Activated B cell treated with CpG ODN at 0.5 μM for 24 hours (primary cell): ENCODE measurements around the gene DSG1. TPM values are rescaled to one million over a fixed set of nuclear protein-coding genes. Genes with fewer than 3 reads are reported as not detected.

Source experiments
- ATAC-seq: fragments of 200-7000 bp; cut with Tn5 transposase; one replicate; pipeline ENCODE4 v1.10.0; 2021; ENCODE audit warnings: low read depth, mild to moderate bottlenecking, moderate library complexity
- CTCF ChIA-PET: fragments of 350-600 bp; sonication (Branson Sonifier 250); formaldehyde crosslinking; loops from one replicate; lab custom pipeline; 2021; ENCODE audit warnings: antibody characterized with exemption; lab: Charles Lee
- POLR2A ChIA-PET: fragments of 350-600 bp; sonication (Branson Sonifier 250); formaldehyde crosslinking; loops from one replicate; lab custom pipeline; 2021; ENCODE audit warnings: antibody characterized with exemption; lab: Charles Lee
- DNase-seq: peaks from one replicate; pipeline ENCODE4 v3.0.0; 2022
- H3K27ac Mint-ChIP-seq: one replicate; pipeline ENCODE4 v1.8.0; 2020; ENCODE audit warnings: mixed read lengths
- H3K27me3 Mint-ChIP-seq: one replicate; pipeline ENCODE4 v1.8.0; 2021; ENCODE audit warnings: mixed read lengths
- H3K36me3 Mint-ChIP-seq: one replicate; pipeline ENCODE4 v1.8.0; 2021; ENCODE audit warnings: low read depth, mixed read lengths
- H3K4me1 Mint-ChIP-seq: one replicate; pipeline ENCODE4 v1.8.0; 2021; ENCODE audit warnings: mixed read lengths
- H3K4me3 Mint-ChIP-seq: one replicate; pipeline ENCODE4 v1.8.0; 2020; ENCODE audit warnings: mild to moderate bottlenecking, mixed read lengths
- H3K9me3 Mint-ChIP-seq: one replicate; pipeline ENCODE4 v1.8.0; 2020; ENCODE audit warnings: mixed read lengths
- intact Hi-C: fragments of 100-400 bp; cut with micrococcal nuclease; formaldehyde crosslinking; loops from one replicate; pipeline ENCODE4 v1.15.1; 2024
- total RNA-seq: library from RNA; stranded (reverse); gene quantifications from 2 replicates; pipeline ENCODE4 v1.2.3, GENCODE V29; 2022
- TF ChIP-seq, protein P1 (sequence below): fragments of 200-600 bp; IDR thresholded peaks from one replicate; pipeline ENCODE4 v1.8.0; 2022; ENCODE audit warnings: antibody characterized with exemption, mild to moderate bottlenecking

The DSG1 gene
- total RNA-seq, 1 donor from 2014 or later = not detected

DNA sequence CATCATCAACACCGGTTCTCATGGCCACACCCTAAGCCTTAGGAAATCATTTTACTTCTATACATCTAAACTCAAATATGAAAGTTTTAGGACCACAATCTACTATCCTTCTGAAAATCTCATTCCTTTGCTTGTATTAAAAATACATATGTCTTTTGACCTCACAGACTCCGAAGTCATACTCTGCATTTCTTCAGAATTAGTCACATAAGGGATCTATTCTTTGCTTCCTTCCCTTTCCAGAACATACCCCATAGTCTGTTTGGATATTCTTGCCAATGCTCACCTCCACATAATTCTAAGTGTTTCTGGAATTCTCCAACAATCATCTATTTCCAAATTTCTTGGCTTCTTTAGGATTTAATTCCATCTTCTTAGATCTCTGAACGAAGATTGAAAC lies 14.2 kb upstream of the DSG1 start:
- intact Hi-C loops = no loop called here
- POLR2A ChIA-PET = no interaction called here
- TF ChIP-seq, protein P1, sequence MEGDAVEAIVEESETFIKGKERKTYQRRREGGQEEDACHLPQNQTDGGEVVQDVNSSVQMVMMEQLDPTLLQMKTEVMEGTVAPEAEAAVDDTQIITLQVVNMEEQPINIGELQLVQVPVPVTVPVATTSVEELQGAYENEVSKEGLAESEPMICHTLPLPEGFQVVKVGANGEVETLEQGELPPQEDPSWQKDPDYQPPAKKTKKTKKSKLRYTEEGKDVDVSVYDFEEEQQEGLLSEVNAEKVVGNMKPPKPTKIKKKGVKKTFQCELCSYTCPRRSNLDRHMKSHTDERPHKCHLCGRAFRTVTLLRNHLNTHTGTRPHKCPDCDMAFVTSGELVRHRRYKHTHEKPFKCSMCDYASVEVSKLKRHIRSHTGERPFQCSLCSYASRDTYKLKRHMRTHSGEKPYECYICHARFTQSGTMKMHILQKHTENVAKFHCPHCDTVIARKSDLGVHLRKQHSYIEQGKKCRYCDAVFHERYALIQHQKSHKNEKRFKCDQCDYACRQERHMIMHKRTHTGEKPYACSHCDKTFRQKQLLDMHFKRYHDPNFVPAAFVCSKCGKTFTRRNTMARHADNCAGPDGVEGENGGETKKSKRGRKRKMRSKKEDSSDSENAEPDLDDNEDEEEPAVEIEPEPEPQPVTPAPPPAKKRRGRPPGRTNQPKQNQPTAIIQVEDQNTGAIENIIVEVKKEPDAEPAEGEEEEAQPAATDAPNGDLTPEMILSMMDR = no peak
- DNase-seq (no peak), ATAC-seq (no peak)
- Mint-ChIP-seq H3K4me3 (no peak overlapping the region), H3K9me3 (no peaks in the 10 kb centered on the region), H3K4me1 (no peaks in the 10 kb centered on the region), H3K27me3 (no peaks in the 10 kb centered on the region), H3K36me3 (no peaks in the 10 kb centered on the region), H3K27ac (no peak overlapping the region)
- CTCF ChIA-PET = no interaction called here

DNA sequence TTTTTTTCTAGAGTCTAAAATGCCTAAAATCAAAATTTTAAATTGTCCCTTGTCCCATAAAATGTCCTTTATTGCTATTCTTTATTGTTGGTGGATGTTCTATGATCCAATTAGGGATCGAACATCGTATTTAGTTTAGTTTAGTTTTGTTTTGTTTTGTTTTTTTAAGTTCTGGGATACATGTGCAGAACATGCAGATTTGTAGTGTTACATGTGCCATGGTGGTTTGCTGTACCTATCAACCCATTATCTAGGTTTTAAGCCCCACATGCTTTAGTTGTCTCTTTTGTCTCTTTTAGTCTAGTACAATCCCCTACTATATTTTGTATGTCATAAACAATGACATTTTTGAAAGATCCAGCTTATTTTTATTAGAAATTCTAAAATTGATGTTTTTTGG lies 8.8 kb upstream of the DSG1 start:
- no peaks in the 10 kb centered on the region for H3K9me3 Mint-ChIP-seq
- H3K27me3 Mint-ChIP-seq = no peaks in the 10 kb centered on the region
- intact Hi-C loops = no loop called here
- H3K4me3 Mint-ChIP-seq = no peak overlapping the region
- TF ChIP-seq, protein P1 = no peak
- POLR2A ChIA-PET = no interaction called here
- DNase-seq (no peak), ATAC-seq (no peak)
- no peak overlapping the region for H3K27ac Mint-ChIP-seq
- CTCF ChIA-PET = no interaction called here
- no peaks in the 10 kb centered on the region for H3K4me1 Mint-ChIP-seq
- no peaks in the 10 kb centered on the region for H3K36me3 Mint-ChIP-seq

DNA sequence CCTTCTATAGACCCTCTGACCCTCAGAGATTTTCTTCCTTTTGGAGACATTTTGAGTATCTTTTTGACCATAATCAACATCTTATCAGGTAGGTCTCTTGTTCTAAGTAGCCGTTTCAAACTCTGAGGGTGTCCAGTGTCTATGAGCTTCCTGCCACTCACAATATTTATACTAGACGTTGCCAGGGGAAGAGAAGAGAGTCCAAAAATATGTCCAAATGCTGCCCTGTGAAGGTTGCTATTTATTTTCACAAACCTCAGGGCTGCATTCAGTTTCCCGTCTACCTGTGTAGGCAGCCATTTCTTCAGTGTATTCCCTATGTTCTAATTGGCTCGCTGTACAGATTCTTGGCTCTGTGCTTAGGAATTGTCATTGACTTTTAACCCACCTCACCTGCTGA lies 986 bp upstream of the DSG1 start:
- POLR2A ChIA-PET = no interaction called here
- peaks cover 3% of the 10 kb centered on the region for H3K9me3 Mint-ChIP-seq
- H3K27me3 Mint-ChIP-seq = no peaks in the 10 kb centered on the region
- TF ChIP-seq, protein P1 = no peak
- H3K27ac Mint-ChIP-seq = no peak overlapping the region
- no peak overlapping the region for H3K4me3 Mint-ChIP-seq
- ATAC-seq = no peak
- intact Hi-C loops = no loop called here
- no peak for DNase-seq
- no peaks in the 10 kb centered on the region for H3K4me1 Mint-ChIP-seq
- CTCF ChIA-PET = no interaction called here
- no peaks in the 10 kb centered on the region for H3K36me3 Mint-ChIP-seq

DNA sequence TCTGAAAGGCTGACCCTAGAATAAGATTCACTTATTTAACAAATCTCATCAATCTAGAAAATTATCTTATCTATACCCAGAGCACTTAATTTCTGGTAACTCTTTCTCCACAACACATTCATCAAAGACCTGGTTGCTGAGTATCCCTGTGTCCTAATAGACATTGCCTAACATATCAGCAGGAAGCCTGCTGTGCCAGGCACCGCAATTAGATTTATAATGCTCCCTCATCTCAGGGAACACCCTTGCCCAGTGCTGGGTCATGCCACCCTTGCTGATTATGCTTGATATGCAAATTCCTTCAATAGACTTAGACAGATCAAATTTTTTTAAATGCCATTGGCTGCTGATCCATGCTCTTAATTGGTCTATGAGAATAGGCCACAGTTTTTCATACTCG lies 3.8 kb downstream of the DSG1 start:
- H3K36me3 Mint-ChIP-seq = no peaks in the 10 kb centered on the region
- CTCF ChIA-PET = no interaction called here
- DNase-seq (no peak), ATAC-seq (no peak)
- H3K9me3 Mint-ChIP-seq = no peaks in the 10 kb centered on the region
- H3K27ac Mint-ChIP-seq = no peak overlapping the region
- TF ChIP-seq, protein P1 = no peak
- H3K4me3 Mint-ChIP-seq = no peak overlapping the region
- POLR2A ChIA-PET = no interaction called here
- no peaks in the 10 kb centered on the region for H3K27me3 Mint-ChIP-seq
- intact Hi-C loops = no loop called here
- H3K4me1 Mint-ChIP-seq = no peaks in the 10 kb centered on the region

DNA sequence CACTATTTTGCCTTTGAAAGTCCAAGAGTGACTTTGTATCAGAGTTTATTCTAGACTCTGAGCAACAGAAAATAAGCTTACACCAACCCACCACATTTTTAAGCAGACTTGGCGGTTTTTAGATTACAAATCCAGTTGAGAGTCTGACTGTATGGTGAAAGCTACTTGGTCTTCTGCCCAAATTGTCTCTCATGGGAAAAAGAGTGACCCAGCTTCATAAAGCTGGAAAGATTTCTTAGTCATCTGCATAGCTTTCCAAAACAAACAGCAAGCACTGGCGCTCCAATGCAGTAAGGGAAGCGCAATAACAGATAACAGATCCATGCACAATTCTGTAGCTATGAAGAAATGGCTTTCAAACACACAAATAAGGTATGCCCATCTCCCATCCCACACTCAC lies 7.1 kb downstream of the DSG1 start:
- H3K36me3 Mint-ChIP-seq = no peaks in the 10 kb centered on the region
- DNase-seq (no peak), ATAC-seq (no peak)
- POLR2A ChIA-PET = no interaction called here
- H3K4me1 Mint-ChIP-seq = no peaks in the 10 kb centered on the region
- no peaks in the 10 kb centered on the region for H3K9me3 Mint-ChIP-seq
- H3K27me3 Mint-ChIP-seq = no peaks in the 10 kb centered on the region
- intact Hi-C loops = no loop called here
- H3K27ac Mint-ChIP-seq = no peak overlapping the region
- H3K4me3 Mint-ChIP-seq = no peak overlapping the region
- TF ChIP-seq, protein P1 = no peak
- CTCF ChIA-PET = no interaction called here
